ENCODE data around the gene OTOS. TPM values are rescaled to one million over a fixed set of nuclear protein-coding genes. Genes with fewer than 3 reads are reported as not detected.

OTOS gene
- total and polyA plus RNA-seq, 3 experiments from 2014 or later = not detected

- no peak overlapping the region for H3K27ac Mint-ChIP-seq
- peak in 1 of 5 donors; percentile 7 for DNase-seq
- H3K4me3 Mint-ChIP-seq = no peak overlapping the region
- Histone ChIP-seq H3K27ac (ENCODE audit: low read depth, low read length) (no peak overlapping the region), H3K4me3 (ENCODE audit: low read length) (no peak overlapping the region), H3K36me3 (ENCODE audit: insufficient read depth, low read length) (no peaks in the 10 kb centered on the region), H3K4me1 (ENCODE audit: insufficient read depth, low read length) (peaks cover 5% of the 10 kb centered on the region), H3K9me3 (ENCODE audit: low read length) (no peaks in the 10 kb centered on the region), H3K27me3 (ENCODE audit: insufficient read depth, low read length, poor library complexity, severe bottlenecking) (no peaks in the 10 kb centered on the region)
- H3K4me1 Mint-ChIP-seq = peaks cover 0 to 1% (median 0%) of the 10 kb centered on the region in 3 donors
- CTCF ChIA-PET = interaction anchor here (7.1 kb wide), 1 partner anchor 86 kb away, joined by 96 read pairs; no protein-coding TSS in a partner anchor
- H3K27me3 Mint-ChIP-seq = peaks cover 5 to 7% of the 10 kb centered on the region in 2 donors
- no peaks in the 10 kb centered on the region for H3K36me3 Mint-ChIP-seq
- POLR2A ChIA-PET = no interaction called here
- no peaks in the 10 kb centered on the region for H3K9me3 Mint-ChIP-seq
Observed at GRCh38 chr2:240145461-240145860, 5.0 kb upstream of the OTOS start.

DNA sequence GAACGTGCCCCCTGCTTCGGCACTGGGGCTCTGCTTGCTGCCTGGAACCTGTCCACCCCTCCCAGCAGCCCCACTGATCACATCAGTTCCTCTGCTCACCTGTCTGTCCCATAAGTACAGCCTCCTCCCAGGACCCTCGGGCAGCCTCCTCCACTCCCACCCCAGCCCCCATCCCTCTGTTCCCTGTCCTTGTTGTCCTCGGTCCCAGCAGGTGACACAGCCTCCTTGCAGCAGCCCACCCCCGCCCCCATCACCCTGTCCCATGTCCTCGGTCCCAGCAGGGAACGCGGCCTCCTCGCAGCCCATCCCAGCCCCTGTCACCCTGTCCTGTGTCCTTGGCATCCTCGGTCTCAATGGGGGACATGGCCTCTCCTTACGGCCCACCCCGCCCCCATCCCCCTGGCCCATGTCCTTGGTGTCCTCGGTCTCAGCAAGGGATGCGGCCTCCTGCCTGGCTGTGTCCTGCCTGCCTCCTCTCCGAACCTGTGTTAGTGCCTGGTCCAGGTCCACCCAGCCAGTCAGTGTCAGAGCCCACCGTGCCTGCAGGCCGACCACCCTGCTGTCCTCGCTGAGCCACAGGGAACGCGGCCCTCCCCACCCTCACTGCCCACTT is 4.3 kb upstream of the OTOS start:
- H3K27me3 ChIP-seq (ENCODE audit: insufficient read depth, low read length, poor library complexity, severe bottlenecking) = no peaks in the 10 kb centered on the region
- H3K27me3 Mint-ChIP-seq = peaks cover 0 to 7% of the 10 kb centered on the region in 2 donors
- POLR2A ChIA-PET = no interaction called here
- no peak overlapping the region for H3K4me3 Mint-ChIP-seq
- no peaks in the 10 kb centered on the region for H3K36me3 ChIP-seq (ENCODE audit: insufficient read depth, low read length)
- peaks cover 5% of the 10 kb centered on the region for H3K4me1 ChIP-seq (ENCODE audit: insufficient read depth, low read length)
- DNase-seq = peak in 1 of 5 donors; percentile 39
- CTCF ChIA-PET = interaction anchor here (0.9 to 7.1 kb wide), 6 partner anchors 12 to 119 kb away, joined by 3 to 96 read pairs (median 6); partner anchors contain the start of gene NDUFA10
- H3K4me1 Mint-ChIP-seq = no peaks in the 10 kb centered on the region
- no peak overlapping the region for H3K27ac Mint-ChIP-seq
- no peaks in the 10 kb centered on the region for H3K36me3 Mint-ChIP-seq
- no peak overlapping the region for H3K4me3 ChIP-seq (ENCODE audit: low read length)
- no peak overlapping the region for H3K27ac ChIP-seq (ENCODE audit: low read depth, low read length)
- no peaks in the 10 kb centered on the region for H3K9me3 ChIP-seq (ENCODE audit: low read length)
- no peaks in the 10 kb centered on the region for H3K9me3 Mint-ChIP-seq

DNA sequence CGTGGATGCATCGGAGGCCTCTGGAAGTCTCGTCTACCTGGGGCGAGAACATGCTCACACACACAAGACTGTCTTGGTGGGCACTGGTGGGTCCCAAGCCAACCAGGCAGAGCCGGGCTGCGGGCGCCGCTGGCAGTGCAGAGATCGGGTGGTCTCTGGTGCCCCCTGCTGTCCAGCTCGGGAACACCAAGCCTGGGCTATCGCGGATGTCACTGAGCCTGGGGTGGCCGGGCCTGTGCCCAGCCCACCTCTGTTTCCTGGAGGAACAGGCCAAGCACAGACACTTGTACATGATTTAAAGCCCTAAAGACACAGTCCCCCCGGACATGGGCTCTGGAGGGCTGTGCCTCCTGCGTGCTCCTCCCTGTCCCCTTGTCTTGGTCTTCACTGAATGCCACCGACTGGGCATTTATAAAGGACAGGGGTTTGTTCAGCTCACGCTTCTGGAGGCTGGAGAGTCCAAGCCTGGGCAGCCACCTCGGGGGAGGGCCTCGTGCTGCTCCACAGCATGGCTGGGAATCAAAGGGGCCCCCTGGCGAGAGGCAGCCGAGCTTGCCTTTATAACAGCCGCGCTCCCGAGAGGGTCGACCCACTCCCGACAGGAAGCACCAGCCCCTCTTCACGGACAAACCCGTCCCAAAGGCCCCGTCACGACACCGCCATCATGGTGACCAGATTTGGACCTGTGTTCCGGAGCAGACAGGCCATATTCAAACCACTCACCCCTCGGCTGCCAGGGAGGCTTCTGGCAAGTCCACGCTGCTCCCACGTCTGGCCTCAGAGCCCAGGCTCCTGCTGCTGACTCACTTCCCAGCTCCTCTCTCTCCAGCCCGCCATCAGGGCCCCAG is 3.6 kb upstream of the OTOS start:
- H3K36me3 ChIP-seq (ENCODE audit: insufficient read depth, low read length) = no peaks in the 10 kb centered on the region
- H3K27me3 ChIP-seq (ENCODE audit: insufficient read depth, low read length, poor library complexity, severe bottlenecking) = no peaks in the 10 kb centered on the region
- Mint-ChIP-seq H3K27ac (no peak overlapping the region), H3K4me1 (no peaks in the 10 kb centered on the region), H3K36me3 (no peaks in the 10 kb centered on the region), H3K9me3 (no peaks in the 10 kb centered on the region), H3K27me3 (peaks cover 0 to 7% of the 10 kb centered on the region in 2 donors), H3K4me3 (no peak overlapping the region)
- ChIA-PET CTCF (interaction anchor here (0.7 to 7.1 kb wide), 14 partner anchors 11 to 198 kb away, joined by 3 to 96 read pairs (median 3); partner anchors contain the start of gene NDUFA10), POLR2A (no interaction called here)
- H3K4me3 ChIP-seq (ENCODE audit: low read length) = no peak overlapping the region
- peak; percentile 69 to 82 (median 73) for DNase-seq
- H3K9me3 ChIP-seq (ENCODE audit: low read length) = no peaks in the 10 kb centered on the region
- H3K4me1 ChIP-seq (ENCODE audit: insufficient read depth, low read length) = peaks cover 5% of the 10 kb centered on the region
- no peak overlapping the region for H3K27ac ChIP-seq (ENCODE audit: low read depth, low read length)

- peak in 1 of 5 donors; percentile 28 for DNase-seq
- Mint-ChIP-seq H3K4me1 (no peaks in the 10 kb centered on the region), H3K27ac (no peak overlapping the region), H3K36me3 (no peaks in the 10 kb centered on the region), H3K9me3 (no peaks in the 10 kb centered on the region), H3K4me3 (no peak overlapping the region), H3K27me3 (peaks cover 0 to 5% of the 10 kb centered on the region in 2 donors)
- Histone ChIP-seq H3K27me3 (ENCODE audit: insufficient read depth, low read length, poor library complexity, severe bottlenecking) (no peaks in the 10 kb centered on the region), H3K4me1 (ENCODE audit: insufficient read depth, low read length) (peaks cover 5% of the 10 kb centered on the region), H3K9me3 (ENCODE audit: low read length) (no peaks in the 10 kb centered on the region), H3K27ac (ENCODE audit: low read depth, low read length) (no peak overlapping the region), H3K4me3 (ENCODE audit: low read length) (no peak overlapping the region), H3K36me3 (ENCODE audit: insufficient read depth, low read length) (no peaks in the 10 kb centered on the region)
- ChIA-PET POLR2A (no interaction called here), CTCF (interaction anchor here (0.7 to 7.1 kb wide), 13 partner anchors 11 to 198 kb away, joined by 3 to 96 read pairs (median 3); partner anchors contain the start of gene NDUFA10)
Observed at GRCh38 chr2:240143276-240143675, 2.8 kb upstream of the OTOS start.

DNA sequence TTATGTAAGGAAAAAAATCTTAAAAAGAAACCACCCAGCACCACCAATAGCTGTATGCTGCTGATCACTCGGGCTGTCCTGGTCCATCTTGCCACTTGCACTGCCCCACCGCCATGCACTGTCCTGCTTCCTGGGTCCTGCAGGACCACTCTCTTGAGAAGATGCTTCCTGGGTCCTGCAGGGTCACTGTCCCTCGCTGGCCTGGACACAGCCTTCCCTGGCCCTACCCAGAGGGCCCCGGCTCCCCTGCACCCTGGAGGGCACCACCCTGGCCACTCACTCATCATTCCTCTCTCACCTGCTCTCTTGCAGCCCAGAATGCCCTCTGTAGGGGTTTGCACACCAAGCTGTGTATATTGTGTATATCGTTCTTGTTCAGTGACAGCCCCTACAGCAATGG is 2.4 kb upstream of the OTOS start:
- Mint-ChIP-seq H3K9me3 (no peaks in the 10 kb centered on the region), H3K27ac (no peak overlapping the region), H3K4me1 (peaks cover 0 to 3% (median 0%) of the 10 kb centered on the region in 3 donors), H3K4me3 (no peak overlapping the region), H3K27me3 (peaks cover 0 to 5% of the 10 kb centered on the region in 2 donors), H3K36me3 (no peaks in the 10 kb centered on the region)
- no peak overlapping the region for H3K4me3 ChIP-seq (ENCODE audit: low read length)
- no peaks in the 10 kb centered on the region for H3K9me3 ChIP-seq (ENCODE audit: low read length)
- peak in 1 of 5 donors; percentile 34 for DNase-seq
- CTCF ChIA-PET = interaction anchor here (0.7 to 7.1 kb wide), 11 partner anchors 10 to 197 kb away, joined by 3 to 96 read pairs (median 3); no protein-coding TSS in a partner anchor
- peaks cover 5% of the 10 kb centered on the region for H3K4me1 ChIP-seq (ENCODE audit: insufficient read depth, low read length)
- H3K27ac ChIP-seq (ENCODE audit: low read depth, low read length) = no peak overlapping the region
- POLR2A ChIA-PET = no interaction called here
- no peaks in the 10 kb centered on the region for H3K27me3 ChIP-seq (ENCODE audit: insufficient read depth, low read length, poor library complexity, severe bottlenecking)
- no peaks in the 10 kb centered on the region for H3K36me3 ChIP-seq (ENCODE audit: insufficient read depth, low read length)

- DNase-seq = peak in 1 of 5 donors; percentile 30
- CTCF ChIA-PET = interaction anchor here (0.9 to 7.1 kb wide), 3 partner anchors 62 to 82 kb away, joined by 3 to 96 read pairs (median 3); no protein-coding TSS in a partner anchor
Observed at GRCh38 chr2:240142256-240142775, 1.9 kb upstream of the OTOS start.

GRCh38 chr2:240141736-240142135 is 1.3 kb upstream of the OTOS start:
- Histone ChIP-seq H3K27me3 (ENCODE audit: insufficient read depth, low read length, poor library complexity, severe bottlenecking) (no peaks in the 10 kb centered on the region), H3K4me3 (ENCODE audit: low read length) (no peak overlapping the region), H3K27ac (ENCODE audit: low read depth, low read length) (no peak overlapping the region), H3K4me1 (ENCODE audit: insufficient read depth, low read length) (peaks cover 13% of the 10 kb centered on the region), H3K9me3 (ENCODE audit: low read length) (no peaks in the 10 kb centered on the region), H3K36me3 (ENCODE audit: insufficient read depth, low read length) (no peaks in the 10 kb centered on the region)
- no peaks in the 10 kb centered on the region for H3K36me3 Mint-ChIP-seq
- no peaks in the 10 kb centered on the region for H3K9me3 Mint-ChIP-seq
- H3K4me1 Mint-ChIP-seq = peaks cover 5 to 10% (median 6%) of the 10 kb centered on the region in 3 donors
- peak overlapping the region in 1 of 7 donors; percentile 32 for H3K4me3 Mint-ChIP-seq
- H3K27me3 Mint-ChIP-seq = peaks cover 0 to 2% of the 10 kb centered on the region in 2 donors
- peak in 1 of 5 donors; percentile 43 for DNase-seq
- ChIA-PET POLR2A (no interaction called here), CTCF (interaction anchor here (1.0 to 7.1 kb wide), 2 partner anchors 79 to 82 kb away, joined by 3 to 96 read pairs; no protein-coding TSS in a partner anchor)
- H3K27ac Mint-ChIP-seq = no peak overlapping the region

More at GRCh38 chr2:240142256-240142775, 1.9 kb upstream of the OTOS start:
- Histone ChIP-seq H3K36me3 (ENCODE audit: insufficient read depth, low read length) (no peaks in the 10 kb centered on the region), H3K4me1 (ENCODE audit: insufficient read depth, low read length) (peaks cover 8% of the 10 kb centered on the region), H3K27me3 (ENCODE audit: insufficient read depth, low read length, poor library complexity, severe bottlenecking) (no peaks in the 10 kb centered on the region), H3K9me3 (ENCODE audit: low read length) (no peaks in the 10 kb centered on the region), H3K4me3 (ENCODE audit: low read length) (no peak overlapping the region), H3K27ac (ENCODE audit: low read depth, low read length) (no peak overlapping the region)
- Mint-ChIP-seq H3K27me3 (peaks cover 0 to 3% of the 10 kb centered on the region in 2 donors), H3K36me3 (no peaks in the 10 kb centered on the region), H3K27ac (no peak overlapping the region), H3K4me3 (peak overlapping the region in 1 of 7 donors; percentile 32), H3K9me3 (no peaks in the 10 kb centered on the region), H3K4me1 (peaks cover 0 to 5% (median under 1%) of the 10 kb centered on the region in 3 donors)
- POLR2A ChIA-PET = no interaction called here
